NCI-H1694 (cell line): ENCODE results near the gene KCNJ12.
"Not testable (repeated sequence)": the region's sequence is repeated elsewhere in the genome, so short reads cannot be mapped to it uniquely, and the experiment has no call there.

Experiments used
- DNase-seq: peaks from one replicate; lab custom pipeline; 2025; lab: John Stamatoyannopoulos, UW

The KCNJ12 gene

GRCh38 chr17:21387616-21388015 lies 11.5 kb downstream of the KCNJ12 start:
- DNase-seq = no peak

- DNase-seq = no peak
These were observed 11.9 kb downstream of the KCNJ12 start for GRCh38 chr17:21388066-21388465.

- DNase-seq = no peak
These were observed 12.8 kb downstream of the KCNJ12 start for GRCh38 chr17:21388944-21389343.

- DNase-seq = no peak
These were observed 13.2 kb downstream of the KCNJ12 start for GRCh38 chr17:21389394-21389793.

- no peak for DNase-seq
These were observed 14.1 kb downstream of the KCNJ12 start for GRCh38 chr17:21390294-21390693.

- DNase-seq = no peak
These were observed 16.1 kb downstream of the KCNJ12 start for GRCh38 chr17:21392266-21392665.

GRCh38 chr17:21394265-21394664 lies 18.1 kb downstream of the KCNJ12 start:
- no peak for DNase-seq

- DNase-seq = no peak
These were observed 19.6 kb downstream of the KCNJ12 start for GRCh38 chr17:21395764-21396163.

- no peak for DNase-seq
These were observed 20.1 kb downstream of the KCNJ12 start for GRCh38 chr17:21396237-21396636.

- no peak for DNase-seq
These were observed 21.4 kb downstream of the KCNJ12 start for GRCh38 chr17:21397341-21398190.

GRCh38 chr17:21399474-21400186 lies 23.5 kb downstream of the KCNJ12 start:
- DNase-seq = no peak

- not testable (repeated sequence) for DNase-seq
These were observed 24.0 kb downstream of the KCNJ12 start for GRCh38 chr17:21400187-21400569.

GRCh38 chr17:21400816-21401593 lies 24.8 kb downstream of the KCNJ12 start:
- DNase-seq = no peak

GRCh38 chr17:21402166-21402571 lies 26.0 kb downstream of the KCNJ12 start:
- peak; percentile 86 for DNase-seq

- not testable (repeated sequence) for DNase-seq
These were observed 26.8 kb downstream of the KCNJ12 start for GRCh38 chr17:21402926-21403325.

GRCh38 chr17:21404106-21404505 lies 27.9 kb downstream of the KCNJ12 start:
- not testable (repeated sequence) for DNase-seq

- DNase-seq = not testable (repeated sequence)
These were observed 28.4 kb downstream of the KCNJ12 start for GRCh38 chr17:21404539-21404938.

- peak; percentile 41 for DNase-seq
These were observed 29.0 kb downstream of the KCNJ12 start for GRCh38 chr17:21404956-21405731.

GRCh38 chr17:21405904-21406400 lies 29.8 kb downstream of the KCNJ12 start:
- DNase-seq = not testable (repeated sequence)

- DNase-seq = not testable (repeated sequence)
These were observed 30.7 kb downstream of the KCNJ12 start for GRCh38 chr17:21406616-21407404.

GRCh38 chr17:21407752-21408151 lies 31.6 kb downstream of the KCNJ12 start:
- DNase-seq = not testable (repeated sequence)
